Sigmoid colon (tissue), 7 donors: ENCODE measurements around the gene EPHX1. TPM values are rescaled to one million over a fixed set of nuclear protein-coding genes. Genes with fewer than 3 reads are reported as not detected.
"Not testable (repeated sequence)": the region's sequence is repeated elsewhere in the genome, so short reads cannot be mapped to it uniquely, and the experiment has no call there.

Experiments used
- DNase-seq: peaks from one replicate; pipeline ENCODE4 v3.0.0-alpha.2; 2019
- H3K27ac ChIP-seq, 4 donors: fragments of 200-600 bp; sonication (generic); one replicate each; pipeline ENCODE4 v1.5.1; 2016 to 2019; ENCODE audit warnings: mild to moderate bottlenecking in 1 of 4
- H3K27me3 ChIP-seq, 3 donors: fragments of 200-600 bp; sonication (generic); one replicate each; pipeline ENCODE4 v1.5.1; 2019; ENCODE audit warnings: mild to moderate bottlenecking in 1 of 3
- H3K36me3 ChIP-seq, 4 donors: fragments of 200-600 bp; sonication (generic); one replicate each; pipeline ENCODE4 v1.5.1; 2016 to 2019
- H3K4me1 ChIP-seq, 4 donors: fragments of 200-600 bp; sonication (generic); one replicate each; pipeline ENCODE4 v1.5.1; 2017 to 2019
- H3K4me3 ChIP-seq, 4 donors: fragments of 200-600 bp; sonication (generic); one replicate each; pipeline ENCODE4 v1.5.1; 2017 to 2019; ENCODE audit warnings: mild to moderate bottlenecking in 2 of 4, moderate library complexity in 1 of 4
- H3K9me3 ChIP-seq, 4 donors: fragments of 200-600 bp in 3 of 4; sonication (generic) in 3 of 4; one replicate each; pipeline versions ENCODE4 v1.5.1 to v1.6.1; 2013 to 2019
- CTCF ChIP-seq, 4 experiments: fragments of 450-650 bp in 3 of 4; fragments of 200-600 bp in 1 of 4; IDR thresholded peaks; one replicate each; pipeline ENCODE4 v1.5.1; 2016 to 2019; ENCODE audit warnings: antibody characterized with exemption in 4 of 4, mild to moderate bottlenecking in 3 of 4, moderate library complexity in 2 of 4
- EP300 ChIP-seq, 4 donors: sonication (generic); formaldehyde crosslinking; IDR thresholded peaks; one replicate each; pipeline ENCODE4 v1.6.1; 2017; ENCODE audit warnings: antibody characterized with exemption in 4 of 4
- POLR2A ChIP-seq, 2 donors: fragments of 450-650 bp; IDR thresholded peaks; one replicate each; pipeline ENCODE4 v1.6.1; 2016; ENCODE audit warnings: antibody characterized with exemption in 2 of 2, mild to moderate bottlenecking in 2 of 2, moderate library complexity in 2 of 2
- POLR2AphosphoS5 ChIP-seq, 4 donors: sonication (generic); formaldehyde crosslinking; IDR thresholded peaks; one replicate each; pipeline ENCODE4 v1.6.1; 2017; ENCODE audit warnings: antibody characterized with exemption in 4 of 4
- WGBS, 2 donors: extraction: QIAGEN DNeasy Blood & Tissue Kit; methylation state at CpG; one replicate each; pipeline ENCODE4 v1.1.7; 2013; 5-methylcytosine and 5-hydroxymethylcytosine counted together
- intact Hi-C: fragments of 100-400 bp; cut with DNase I; formaldehyde crosslinking; loops from one replicate; pipeline ENCODE4 v1.15.1; 2023
- polyA plus RNA-seq, 3 donors: library from polyadenylated mRNA; stranded (reverse); fragments of 200-250 nt; gene quantifications; one replicate each; pipeline ENCODE4 v1.2.3, GENCODE V29; 2013
- total RNA-seq, 4 donors: library from RNA; depleted of rRNA; stranded (reverse); fragments of >200 nt; gene quantifications; one replicate each; pipeline ENCODE4 v1.1.0, GENCODE V29; 2016
- donor health status: healthy with polysubstance abuse.
- donor health status: Bipolar disorder and iron deficiency.
- donor health status: healthy.

Gene EPHX1
- total and polyA plus RNA-seq, 7 donors: 6.9 to 78.9 (median 43.6) TPM

GRCh38 chr1:225808136-225808535 lies 1.8 kb upstream of the EPHX1 start:
- intact Hi-C loops: no loop called here
- peaks cover 0 to 28% (median 26%) of the 10 kb centered on the region in 4 donors for H3K4me1 ChIP-seq
- 80 to 86% methylated on average over 5 of the region's 5 CpGs for whole genome bisulfite sequencing, 2 donors

GRCh38 chr1:225810579-225811538 lies 935 bp downstream of the EPHX1 start:
- TF ChIP-seq POLR2AphosphoS5 (IDR thresholded peaks at IDR 0.05): peak in 2 of 4 donors; percentile 10 to 52
- WGBS, 2 donors: 20 to 28% methylated on average over 29 of the region's 29 CpGs
- not testable (repeated sequence) for H3K27me3 ChIP-seq, H3K36me3 ChIP-seq, DNase-seq, H3K9me3 ChIP-seq
- Histone ChIP-seq H3K4me3 (peak overlapping the region; percentile 69 to 73 (median 71)), H3K27ac (peak overlapping the region; percentile 88 to 95 (median 88)), H3K4me1 (peaks cover 0 to 55% (median 50%) of the 10 kb centered on the region in 4 donors)
- intact Hi-C loops: loop anchor here (2.0 to 5.0 kb wide), 2 partner anchors 32 to 71 kb away; partner anchors contain the start of gene TMEM63A

More at GRCh38 chr1:225808136-225808535, 1.8 kb upstream of the EPHX1 start:
- Histone ChIP-seq H3K27ac (no peak overlapping the region), H3K36me3 (no peaks in the 10 kb centered on the region), H3K4me3 (no peak overlapping the region), H3K27me3 (no peaks in the 10 kb centered on the region), H3K9me3 (no peaks in the 10 kb centered on the region)
- no peak for TF ChIP-seq POLR2A (IDR thresholded peaks at IDR 0.05)
- no peak for DNase-seq

- H3K4me1 ChIP-seq: peaks cover 0 to 65% (median 60%) of the 10 kb centered on the region in 4 donors
- no peaks in the 10 kb centered on the region for H3K27me3 ChIP-seq
- no peaks in the 10 kb centered on the region for H3K36me3 ChIP-seq
- TF ChIP-seq POLR2A (IDR thresholded peaks at IDR 0.05) (no peak), EP300 (IDR thresholded peaks at IDR 0.05) (no peak), POLR2AphosphoS5 (IDR thresholded peaks at IDR 0.05) (no peak), CTCF (IDR thresholded peaks at IDR 0.05) (no peak)
- intact Hi-C loops: loop anchor here (2.0 to 5.0 kb wide), 2 partner anchors 33 to 70 kb away; partner anchors contain the start of gene TMEM63A
- H3K27ac ChIP-seq: peak overlapping the region; percentile 88 to 95 (median 88)
- WGBS, 2 donors: 82 to 83% methylated on average over 10 of the region's 10 CpGs
- DNase-seq: no peak
- H3K9me3 ChIP-seq: no peaks in the 10 kb centered on the region
- peak overlapping the region; percentile 69 to 73 (median 71) for H3K4me3 ChIP-seq
Measured at GRCh38 chr1:225811622-225812487, 1.9 kb downstream of the EPHX1 start.

- no peak for DNase-seq
- intact Hi-C loops: loop anchor here (5.0 kb wide), 1 partner anchor 70 kb away; the partner anchor contains the start of gene TMEM63A
- TF ChIP-seq POLR2A (IDR thresholded peaks at IDR 0.05): no peak
- no peak for TF ChIP-seq POLR2AphosphoS5 (IDR thresholded peaks at IDR 0.05)
- TF ChIP-seq CTCF (IDR thresholded peaks at IDR 0.05): no peak
- no peak for TF ChIP-seq EP300 (IDR thresholded peaks at IDR 0.05)
- Histone ChIP-seq H3K4me1 (peaks cover 0 to 73% (median 68%) of the 10 kb centered on the region in 4 donors), H3K27ac (peak overlapping the region; percentile 88 to 95 (median 88)), H3K27me3 (no peaks in the 10 kb centered on the region), H3K9me3 (no peaks in the 10 kb centered on the region), H3K4me3 (no peak overlapping the region), H3K36me3 (no peaks in the 10 kb centered on the region)
- WGBS, 2 donors: 75 to 83% methylated on average over 8 of the region's 8 CpGs
Measured at GRCh38 chr1:225812488-225813213, 2.7 kb downstream of the EPHX1 start.
